Activated naive CD8-positive, alpha-beta T cell treated with anti-CD3 and anti-CD28 coated beads for 36 hours (primary cell): ENCODE results near the gene TMEM255A. TPM values are rescaled to one million over a fixed set of nuclear protein-coding genes. Genes with fewer than 3 reads are reported as not detected.
"Not testable (repeated sequence)": the region's sequence is repeated elsewhere in the genome, so short reads cannot be mapped to it uniquely, and the experiment has no call there.

Source experiments
- DNase-seq: peaks from one replicate; pipeline ENCODE4 v3.0.0; 2021
- H3K27ac Mint-ChIP-seq: one replicate; pipeline ENCODE4 v1.8.0; 2022; ENCODE audit warnings: mild to moderate bottlenecking, moderate library complexity, mixed read lengths
- H3K27me3 Mint-ChIP-seq: one replicate; pipeline ENCODE4 v1.8.0; 2022; ENCODE audit warnings: mild to moderate bottlenecking, mixed read lengths
- H3K36me3 Mint-ChIP-seq: one replicate; pipeline ENCODE4 v1.8.0; 2021; ENCODE audit warnings: mild to moderate bottlenecking, mixed read lengths
- H3K4me1 Mint-ChIP-seq: one replicate; pipeline ENCODE4 v1.8.0; 2021; ENCODE audit warnings: mixed read lengths
- H3K4me3 Mint-ChIP-seq: one replicate; pipeline ENCODE4 v1.8.0; 2022; ENCODE audit warnings: mild to moderate bottlenecking, moderate library complexity, mixed read lengths
- H3K9me3 Mint-ChIP-seq: one replicate; pipeline ENCODE4 v1.8.0; 2022; ENCODE audit warnings: mixed read lengths
- total RNA-seq, 2 experiments: library from RNA; stranded (reverse); gene quantifications; one replicate each; pipeline ENCODE4 v1.2.3, GENCODE V29; 2021

TMEM255A gene
- not detected for total RNA-seq

GRCh38 chrX:120310861-120311726, at the start of gene TMEM255A:
TSS of gene TMEM255A (minus strand) at chrX:120311461. CDS start at chrX:120311309, 152 bp downstream.
- Mint-ChIP-seq H3K27ac (no peak within 1 kb of the TSS), H3K4me3 (peak within 1 kb of the TSS; percentile 80), H3K9me3 (no peaks in the 10 kb centered on the region), H3K4me1 (peaks cover 15% of the 10 kb centered on the region), H3K36me3 (no peaks in the 10 kb centered on the region), H3K27me3 (peaks cover 54% of the 10 kb centered on the region)
- no peak for DNase-seq

- DNase-seq: peak; percentile 3
- peaks cover 7% of the 10 kb centered on the region for H3K4me1 Mint-ChIP-seq
These were observed 47.6 kb upstream of the TMEM255A start for GRCh38 chrX:120358737-120359456.

GRCh38 chrX:120357186-120357585, 45.9 kb upstream of the TMEM255A start:
- H3K27me3 Mint-ChIP-seq: no peaks in the 10 kb centered on the region
- no peak overlapping the region for H3K4me3 Mint-ChIP-seq

More at GRCh38 chrX:120358737-120359456, 47.6 kb upstream of the TMEM255A start:
- H3K27ac Mint-ChIP-seq: no peak overlapping the region
- H3K4me3 Mint-ChIP-seq: no peak overlapping the region
- no peaks in the 10 kb centered on the region for H3K36me3 Mint-ChIP-seq
- H3K27me3 Mint-ChIP-seq: no peaks in the 10 kb centered on the region
- no peaks in the 10 kb centered on the region for H3K9me3 Mint-ChIP-seq

GRCh38 chrX:120356084-120356483, 44.8 kb upstream of the TMEM255A start:
- Mint-ChIP-seq H3K27me3 (no peaks in the 10 kb centered on the region), H3K36me3 (no peaks in the 10 kb centered on the region), H3K9me3 (no peaks in the 10 kb centered on the region), H3K4me1 (peaks cover 7% of the 10 kb centered on the region), H3K4me3 (no peak overlapping the region), H3K27ac (no peak overlapping the region)
- no peak for DNase-seq

More at GRCh38 chrX:120357186-120357585, 45.9 kb upstream of the TMEM255A start:
- DNase-seq: no peak
- Mint-ChIP-seq H3K4me1 (peaks cover 7% of the 10 kb centered on the region), H3K9me3 (no peaks in the 10 kb centered on the region), H3K36me3 (no peaks in the 10 kb centered on the region), H3K27ac (no peak overlapping the region)

GRCh38 chrX:120350450-120351138, 39.3 kb upstream of the TMEM255A start:
- H3K4me1 Mint-ChIP-seq: no peaks in the 10 kb centered on the region
- H3K27ac Mint-ChIP-seq: no peak overlapping the region
- no peak overlapping the region for H3K4me3 Mint-ChIP-seq
- no peaks in the 10 kb centered on the region for H3K27me3 Mint-ChIP-seq
- no peaks in the 10 kb centered on the region for H3K36me3 Mint-ChIP-seq
- H3K9me3 Mint-ChIP-seq: peaks cover 2% of the 10 kb centered on the region
- DNase-seq: no peak

GRCh38 chrX:120344566-120344965, 33.3 kb upstream of the TMEM255A start:
- H3K36me3 Mint-ChIP-seq, H3K4me1 Mint-ChIP-seq, DNase-seq, H3K27me3 Mint-ChIP-seq, H3K4me3 Mint-ChIP-seq, H3K27ac Mint-ChIP-seq: not testable (repeated sequence)
- peaks cover 11% of the 10 kb centered on the region for H3K9me3 Mint-ChIP-seq

GRCh38 chrX:120336899-120337298, 25.6 kb upstream of the TMEM255A start:
- Mint-ChIP-seq H3K4me1 (no peaks in the 10 kb centered on the region), H3K4me3 (no peak overlapping the region), H3K27ac (no peak overlapping the region), H3K9me3 (peaks cover 14% of the 10 kb centered on the region), H3K27me3 (no peaks in the 10 kb centered on the region), H3K36me3 (no peaks in the 10 kb centered on the region)
- no peak for DNase-seq

- Mint-ChIP-seq H3K36me3 (no peaks in the 10 kb centered on the region), H3K27ac (no peak overlapping the region), H3K27me3 (no peaks in the 10 kb centered on the region), H3K9me3 (peaks cover 12% of the 10 kb centered on the region), H3K4me1 (no peaks in the 10 kb centered on the region), H3K4me3 (no peak overlapping the region)
- no peak for DNase-seq
These were observed 24.0 kb upstream of the TMEM255A start for GRCh38 chrX:120335289-120335688.

GRCh38 chrX:120334603-120335002, 23.3 kb upstream of the TMEM255A start:
- peaks cover 12% of the 10 kb centered on the region for H3K9me3 Mint-ChIP-seq
- no peak overlapping the region for H3K27ac Mint-ChIP-seq
- no peak overlapping the region for H3K4me3 Mint-ChIP-seq
- H3K36me3 Mint-ChIP-seq: no peaks in the 10 kb centered on the region
- DNase-seq: no peak
- H3K4me1 Mint-ChIP-seq: no peaks in the 10 kb centered on the region
- H3K27me3 Mint-ChIP-seq: no peaks in the 10 kb centered on the region

- no peak overlapping the region for H3K4me3 Mint-ChIP-seq
- no peak for DNase-seq
- peaks cover 11% of the 10 kb centered on the region for H3K9me3 Mint-ChIP-seq
- H3K36me3 Mint-ChIP-seq: no peaks in the 10 kb centered on the region
- no peaks in the 10 kb centered on the region for H3K4me1 Mint-ChIP-seq
- no peaks in the 10 kb centered on the region for H3K27me3 Mint-ChIP-seq
- no peak overlapping the region for H3K27ac Mint-ChIP-seq
These were observed 22.9 kb upstream of the TMEM255A start for GRCh38 chrX:120334151-120334550.

GRCh38 chrX:120332394-120332793, 21.1 kb upstream of the TMEM255A start:
- DNase-seq: no peak
- H3K9me3 Mint-ChIP-seq: peaks cover 3% of the 10 kb centered on the region

GRCh38 chrX:120331116-120331515, 19.9 kb upstream of the TMEM255A start:
- H3K27me3 Mint-ChIP-seq: no peaks in the 10 kb centered on the region
- H3K4me1 Mint-ChIP-seq: no peaks in the 10 kb centered on the region
- H3K27ac Mint-ChIP-seq: no peak overlapping the region
- H3K9me3 Mint-ChIP-seq: peaks cover 3% of the 10 kb centered on the region
- H3K36me3 Mint-ChIP-seq: no peaks in the 10 kb centered on the region
- no peak overlapping the region for H3K4me3 Mint-ChIP-seq
- no peak for DNase-seq

More at GRCh38 chrX:120332394-120332793, 21.1 kb upstream of the TMEM255A start:
- Mint-ChIP-seq H3K36me3 (no peaks in the 10 kb centered on the region), H3K4me1 (no peaks in the 10 kb centered on the region), H3K27me3 (no peaks in the 10 kb centered on the region), H3K4me3 (no peak overlapping the region), H3K27ac (no peak overlapping the region)

- Mint-ChIP-seq H3K27ac (no peak overlapping the region), H3K4me1 (no peaks in the 10 kb centered on the region), H3K9me3 (no peaks in the 10 kb centered on the region), H3K4me3 (no peak overlapping the region), H3K36me3 (no peaks in the 10 kb centered on the region), H3K27me3 (peaks cover 3% of the 10 kb centered on the region)
- DNase-seq: no peak
These were observed 10.4 kb upstream of the TMEM255A start for GRCh38 chrX:120321520-120322281.

- H3K36me3 Mint-ChIP-seq: no peaks in the 10 kb centered on the region
- H3K27me3 Mint-ChIP-seq: peaks cover 8% of the 10 kb centered on the region
- no peaks in the 10 kb centered on the region for H3K4me1 Mint-ChIP-seq
- DNase-seq: no peak
- H3K27ac Mint-ChIP-seq: no peak overlapping the region
- no peaks in the 10 kb centered on the region for H3K9me3 Mint-ChIP-seq
- no peak overlapping the region for H3K4me3 Mint-ChIP-seq
These were observed 7.2 kb upstream of the TMEM255A start for GRCh38 chrX:120318411-120318810.
